Limb (tissue), 2 donors: Measurements from ENCODE around the gene TNFRSF1A.
A peak's percentile ranks its signal among the peaks of the same experiment; 100 is the strongest.

Source experiments
- DNase-seq, 2 donors: peaks; one replicate each; pipeline ENCODE4 v3.0.0-alpha.2; 2016; ENCODE audit errors: extremely low spot score in 2 of 2

Gene TNFRSF1A

DNA sequence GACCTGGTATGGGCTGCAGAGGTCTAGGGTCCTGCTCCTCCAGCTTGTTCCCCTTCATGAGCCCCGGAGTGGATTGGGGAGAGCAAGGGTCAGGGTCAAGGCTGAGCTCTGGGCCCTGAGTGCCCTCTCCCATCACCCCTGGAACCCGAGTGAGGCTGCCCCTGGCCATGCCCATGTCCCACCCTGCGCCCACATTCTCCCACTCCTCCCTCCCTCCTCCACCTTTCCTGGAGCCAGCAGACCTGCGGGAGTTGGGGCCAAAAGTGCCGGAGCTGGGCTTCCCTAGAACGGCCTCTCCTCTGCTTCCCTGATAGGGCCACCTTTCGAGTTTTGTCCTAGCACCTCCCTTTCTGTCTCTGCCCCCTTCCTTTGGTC is 32.9 kb upstream of the TNFRSF1A start:
- peak in 1 of 2 donors; percentile 14 for DNase-seq

- DNase-seq = peak in 1 of 2 donors; percentile 32
These were observed 32.3 kb upstream of the TNFRSF1A start for GRCh38 chr12:6374028-6374785.

DNA sequence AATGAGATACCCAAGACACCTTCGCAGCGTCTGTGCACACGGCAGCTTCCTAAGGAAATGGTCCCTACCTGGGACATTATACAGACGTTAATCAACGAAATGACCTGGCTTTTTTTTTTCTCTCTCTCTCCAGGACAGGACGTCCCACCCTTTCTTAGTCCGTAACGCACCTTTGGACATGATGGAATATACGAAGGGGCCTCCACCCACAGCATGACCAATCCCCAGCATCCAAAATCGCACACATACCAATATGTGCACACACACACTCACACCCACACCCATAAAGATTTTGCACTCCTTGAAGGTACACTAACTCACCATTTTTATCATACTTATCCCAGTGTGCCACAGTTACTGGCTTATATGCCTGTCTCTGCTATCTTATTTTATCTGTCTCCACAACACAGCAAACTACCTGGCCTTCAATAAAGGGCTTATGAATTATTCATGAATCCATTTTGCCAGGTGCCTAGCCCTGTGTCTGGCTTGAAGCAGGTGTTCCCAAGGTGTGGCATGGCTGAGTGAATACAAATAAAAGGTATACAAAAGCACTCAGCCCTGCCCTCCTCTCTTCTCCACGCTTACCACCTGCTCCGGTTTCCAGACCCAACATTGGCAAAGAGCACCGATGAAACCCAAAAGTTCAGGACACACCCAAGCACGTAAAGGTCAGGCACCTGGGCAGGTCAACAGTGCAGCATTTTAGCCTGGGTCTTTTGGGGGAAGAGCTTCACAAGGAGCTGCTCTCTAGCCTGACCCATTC is 31.3 kb upstream of the TNFRSF1A start:
- no peak for DNase-seq

DNA sequence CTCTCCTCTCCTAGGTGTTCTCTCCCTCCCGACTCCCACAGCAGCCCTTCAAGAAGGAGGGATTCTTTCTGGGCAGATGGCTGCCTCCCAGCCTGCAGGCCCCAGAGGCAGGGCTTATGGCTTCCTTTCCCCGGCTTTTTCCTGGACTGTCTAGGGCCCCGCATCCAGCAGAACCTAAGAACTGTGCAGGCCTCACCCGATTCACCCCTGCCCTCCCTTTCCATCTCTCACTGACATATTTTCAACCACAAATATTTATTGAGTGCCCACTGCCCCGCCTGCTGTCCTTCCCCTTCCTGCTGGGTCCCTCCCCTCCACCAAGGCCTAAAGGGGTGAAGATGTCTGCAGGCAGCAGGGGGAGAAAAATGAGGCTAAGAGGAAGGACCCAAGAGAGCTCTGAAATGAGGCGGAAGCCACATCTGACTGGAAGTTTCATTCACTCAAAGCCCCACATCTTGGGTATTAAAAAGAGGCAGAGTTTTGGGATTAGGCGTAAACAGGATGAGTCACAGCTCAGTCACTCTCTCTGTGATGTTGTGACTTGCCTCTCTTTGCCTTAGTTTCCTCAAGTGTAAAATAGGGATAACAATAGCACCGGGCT is 30.6 kb upstream of the TNFRSF1A start:
- DNase-seq = no peak

DNA sequence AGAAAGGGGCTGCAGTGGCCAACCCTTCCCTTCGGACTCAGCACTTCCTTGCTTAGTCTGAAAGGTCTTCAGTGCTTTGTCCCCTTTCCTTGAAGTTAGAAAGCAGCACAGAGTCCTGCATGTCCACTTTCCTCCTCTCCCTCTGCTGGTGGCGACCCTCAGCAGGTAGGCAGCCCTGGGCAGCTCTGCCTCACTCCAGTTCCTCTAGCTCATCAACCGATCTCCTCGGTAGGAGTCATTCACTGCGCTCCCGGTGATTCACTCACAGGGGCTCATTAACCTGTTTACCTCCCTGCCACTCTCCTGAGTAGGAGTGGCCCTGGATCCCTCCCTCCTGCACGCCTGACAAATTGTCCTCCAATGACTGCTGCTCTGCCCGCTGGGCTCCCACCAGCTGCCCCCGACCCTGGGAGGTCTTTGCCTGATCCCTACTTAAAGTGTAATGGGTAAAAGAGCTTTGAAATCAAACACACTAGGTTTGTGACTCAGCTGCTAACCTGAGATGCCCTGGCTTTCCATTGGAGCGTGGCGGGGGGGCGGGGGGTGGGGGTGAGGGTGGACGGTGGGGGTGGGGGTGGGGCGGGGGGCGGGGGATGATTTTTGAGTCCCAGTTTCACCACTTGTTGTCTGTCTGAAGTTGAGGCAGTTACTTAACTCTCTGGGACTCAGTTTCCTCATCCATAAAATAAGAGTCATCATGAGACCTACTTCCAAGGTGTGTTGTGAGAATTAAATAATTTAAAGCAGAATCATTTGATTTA is 29.3 kb upstream of the TNFRSF1A start:
- DNase-seq = no peak

GRCh38 chr12:6370576-6370935 is 28.7 kb upstream of the TNFRSF1A start:
- no peak for DNase-seq

DNA sequence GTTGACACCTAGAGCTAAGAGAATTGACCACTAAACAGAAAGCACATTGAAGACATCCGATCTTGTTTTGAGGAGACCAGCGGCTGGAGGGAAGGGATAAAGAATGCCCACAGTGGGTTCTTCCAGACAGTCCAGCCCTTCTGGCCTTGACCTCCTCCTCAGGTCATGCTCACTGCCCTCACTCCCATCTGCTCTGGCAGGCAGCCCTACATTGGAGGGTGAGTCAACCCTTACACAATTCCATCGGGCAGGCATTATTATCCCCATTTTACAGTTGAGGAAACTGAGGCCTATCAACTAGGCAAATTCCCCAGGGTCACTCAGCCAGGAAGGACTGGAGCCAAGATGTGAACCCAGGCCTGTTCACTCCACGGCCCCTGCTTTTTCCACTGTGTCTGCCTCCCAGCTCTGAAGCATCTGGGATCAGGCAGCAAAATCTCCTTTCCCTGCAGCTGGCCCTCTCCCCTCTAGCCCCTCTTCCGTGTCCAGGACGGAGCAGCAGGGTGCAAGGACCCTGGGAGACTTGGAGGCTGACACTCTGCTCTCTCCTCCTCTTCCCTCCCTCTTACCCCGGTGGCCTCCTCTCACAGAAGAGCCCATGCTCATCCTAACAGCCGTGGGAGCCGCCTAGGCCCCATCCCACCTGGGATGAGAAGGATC is 28.2 kb upstream of the TNFRSF1A start:
- DNase-seq = no peak

GRCh38 chr12:6368906-6369525 is 27.1 kb upstream of the TNFRSF1A start:
- DNase-seq = no peak

- DNase-seq = no peak
These were observed 26.4 kb upstream of the TNFRSF1A start for GRCh38 chr12:6367969-6368892.

GRCh38 chr12:6367065-6367968 is 25.4 kb upstream of the TNFRSF1A start:
- DNase-seq = no peak

DNA sequence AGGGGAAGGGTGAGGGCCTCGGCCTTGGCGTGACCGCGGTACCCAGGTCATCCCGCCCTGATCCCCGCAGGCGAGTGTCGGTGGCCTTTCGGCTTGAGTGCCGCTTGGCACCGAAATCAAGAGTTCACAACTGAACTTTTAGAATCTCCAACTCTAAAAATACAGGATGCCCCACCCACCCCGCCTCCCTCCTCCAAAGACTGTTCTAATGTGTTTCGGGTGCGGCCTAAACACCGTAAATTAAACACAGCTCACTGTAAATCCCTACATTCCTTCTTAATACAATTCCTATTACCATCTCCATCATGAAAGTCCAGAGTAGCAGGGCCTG is 22.1 kb upstream of the TNFRSF1A start:
- no peak for DNase-seq

GRCh38 chr12:6363330-6364043 is 21.6 kb upstream of the TNFRSF1A start:
- peak; percentile 52 to 74 for DNase-seq

- DNase-seq = no peak
These were observed 21.1 kb upstream of the TNFRSF1A start for GRCh38 chr12:6363010-6363329.

DNA sequence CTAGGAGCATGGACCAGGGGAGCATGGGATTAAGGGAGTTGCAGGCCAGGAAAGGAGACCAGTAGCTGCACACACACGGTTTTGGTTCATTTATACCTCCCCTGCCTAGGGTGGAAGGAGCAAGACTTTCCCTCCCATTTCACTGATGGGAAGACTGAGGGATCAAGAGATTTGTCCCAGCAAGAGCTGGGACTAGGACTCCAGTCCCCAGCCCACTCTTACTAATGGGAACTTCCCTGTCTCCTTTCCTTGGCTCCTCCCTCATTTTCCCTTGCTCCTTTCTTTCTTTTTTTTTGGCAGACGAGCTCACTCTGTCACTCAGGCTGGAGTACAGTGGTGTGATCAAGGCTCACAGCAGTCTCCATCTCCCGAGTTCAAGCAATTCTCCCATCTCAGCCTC is 20.5 kb upstream of the TNFRSF1A start:
- DNase-seq = no peak

- DNase-seq = no peak
These were observed 20.0 kb upstream of the TNFRSF1A start for GRCh38 chr12:6361834-6362233.

DNA sequence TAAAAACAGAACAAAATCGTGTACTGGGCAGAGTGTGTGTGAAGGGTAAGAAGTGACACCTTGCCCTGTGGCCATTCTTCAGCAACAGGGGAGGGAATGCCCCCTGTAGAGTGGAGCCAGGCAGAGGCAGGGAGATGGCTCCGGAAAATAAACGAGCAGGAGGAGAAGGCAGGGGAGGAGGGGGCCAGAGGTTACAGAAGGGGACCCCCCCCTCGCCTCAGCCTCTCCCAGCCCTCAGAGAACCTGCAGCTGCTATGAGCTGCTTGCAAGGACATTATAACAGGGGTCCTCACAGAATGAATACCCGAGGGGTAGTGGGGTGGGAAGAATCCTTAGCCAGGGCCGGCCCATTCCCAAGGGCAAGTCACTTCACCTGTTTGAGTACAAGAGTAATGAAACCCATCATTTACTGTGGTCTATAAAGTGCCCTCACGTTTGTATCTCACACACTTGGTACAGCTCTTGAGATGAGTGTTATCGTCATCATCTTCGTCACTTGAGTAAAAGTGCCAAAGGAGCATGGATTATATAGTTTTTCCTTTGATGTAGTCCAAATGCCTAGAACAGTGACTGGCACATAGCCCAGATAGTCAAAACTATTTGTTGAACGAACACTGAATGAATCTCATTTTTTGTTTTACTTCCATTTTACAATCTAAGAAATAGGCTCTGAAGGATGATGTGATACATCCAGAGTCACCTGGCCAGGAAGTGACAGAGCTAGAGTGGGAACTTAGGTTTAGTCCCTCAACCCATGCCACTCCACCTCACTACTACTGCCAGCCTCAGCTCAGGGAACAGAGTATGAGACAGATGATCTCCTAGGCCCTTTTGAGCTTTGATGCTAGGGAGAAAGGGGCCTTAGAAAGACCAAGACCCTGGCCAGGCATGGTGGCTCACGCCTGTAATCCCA is 19.0 kb upstream of the TNFRSF1A start:
- DNase-seq = no peak

- DNase-seq = no peak
These were observed 18.2 kb upstream of the TNFRSF1A start for GRCh38 chr12:6360080-6360571.
